Spleen (tissue), 7 donors: ENCODE data around the gene LRRTM4.
"Not testable (repeated sequence)": the region's sequence is repeated elsewhere in the genome, so short reads cannot be mapped to it uniquely, and the experiment has no call there.

Experiments used
- POLR2A ChIP-seq, 3 donors: fragments of 450-650 bp; IDR thresholded peaks; one replicate each; pipeline ENCODE4 v1.5.1; 2017; ENCODE audit warnings: antibody characterized with exemption in 3 of 3, mild to moderate bottlenecking in 1 of 3
- TF ChIP-seq, protein P1 (sequence below), 11 experiments: fragments of 200-600 bp in 7 of 11; fragments of 450-650 bp in 4 of 11; sonication (generic) in 4 of 11; IDR thresholded peaks in 8 of 11; conservative IDR thresholded peaks in 3 of 11; 1 replicate in 7 of 11; 2 replicates in 4 of 11; pipeline versions ENCODE4 v1.4.0 to v1.8.0; 2016 to 2021; ENCODE audit warnings: antibody characterized with exemption in 11 of 11, inconsistent platforms in 4 of 11, mild to moderate bottlenecking in 1 of 11
- donor health status: DM: no; HTN: no; CAD: no; lungs with moderate emphysema.
- donor health status: DM: no; HTN: no; CAD: no.
- donor health status: DM: no; HTN: no; CAD: no.

DNA sequence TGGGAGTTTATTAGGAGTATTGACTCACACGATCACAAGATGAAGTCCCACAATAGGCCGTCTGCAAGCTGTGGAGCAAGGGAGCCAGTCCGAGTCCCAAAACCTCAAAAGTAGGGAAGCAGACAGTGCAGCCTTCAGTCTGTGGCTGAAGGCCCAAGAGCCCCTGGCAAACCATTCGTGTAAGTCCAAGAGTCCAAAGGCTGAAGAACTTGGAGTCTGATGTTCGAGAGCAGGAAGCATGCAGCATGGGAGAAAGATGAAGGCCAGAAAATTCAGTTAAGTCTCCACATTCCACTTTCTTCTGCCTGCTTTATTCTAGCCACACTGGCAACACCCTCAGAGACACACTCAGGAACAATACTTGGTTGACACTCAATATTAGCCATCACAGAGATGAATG is 492.9 kb downstream of the LRRTM4 start:
- TF ChIP-seq, protein P1, sequence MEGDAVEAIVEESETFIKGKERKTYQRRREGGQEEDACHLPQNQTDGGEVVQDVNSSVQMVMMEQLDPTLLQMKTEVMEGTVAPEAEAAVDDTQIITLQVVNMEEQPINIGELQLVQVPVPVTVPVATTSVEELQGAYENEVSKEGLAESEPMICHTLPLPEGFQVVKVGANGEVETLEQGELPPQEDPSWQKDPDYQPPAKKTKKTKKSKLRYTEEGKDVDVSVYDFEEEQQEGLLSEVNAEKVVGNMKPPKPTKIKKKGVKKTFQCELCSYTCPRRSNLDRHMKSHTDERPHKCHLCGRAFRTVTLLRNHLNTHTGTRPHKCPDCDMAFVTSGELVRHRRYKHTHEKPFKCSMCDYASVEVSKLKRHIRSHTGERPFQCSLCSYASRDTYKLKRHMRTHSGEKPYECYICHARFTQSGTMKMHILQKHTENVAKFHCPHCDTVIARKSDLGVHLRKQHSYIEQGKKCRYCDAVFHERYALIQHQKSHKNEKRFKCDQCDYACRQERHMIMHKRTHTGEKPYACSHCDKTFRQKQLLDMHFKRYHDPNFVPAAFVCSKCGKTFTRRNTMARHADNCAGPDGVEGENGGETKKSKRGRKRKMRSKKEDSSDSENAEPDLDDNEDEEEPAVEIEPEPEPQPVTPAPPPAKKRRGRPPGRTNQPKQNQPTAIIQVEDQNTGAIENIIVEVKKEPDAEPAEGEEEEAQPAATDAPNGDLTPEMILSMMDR (IDR thresholded peaks at IDR 0.05 in 8 of 11, conservative IDR thresholded peaks at IDR 0.05 in 3 of 11): not testable (repeated sequence)
- not testable (repeated sequence) for TF ChIP-seq POLR2A (IDR thresholded peaks at IDR 0.05)
